NCI-H187 treated with DMSO at 0.1 percent for 48 hours (cell line): ENCODE measurements around the gene UQCC2.

Source experiments
- DNase-seq: peaks from one replicate; lab custom pipeline; 2025; lab: John Stamatoyannopoulos, UW

UQCC2 gene

GRCh38 chr6:33690766-33691165 is 20.7 kb downstream of the UQCC2 start:
- DNase-seq = no peak

DNA sequence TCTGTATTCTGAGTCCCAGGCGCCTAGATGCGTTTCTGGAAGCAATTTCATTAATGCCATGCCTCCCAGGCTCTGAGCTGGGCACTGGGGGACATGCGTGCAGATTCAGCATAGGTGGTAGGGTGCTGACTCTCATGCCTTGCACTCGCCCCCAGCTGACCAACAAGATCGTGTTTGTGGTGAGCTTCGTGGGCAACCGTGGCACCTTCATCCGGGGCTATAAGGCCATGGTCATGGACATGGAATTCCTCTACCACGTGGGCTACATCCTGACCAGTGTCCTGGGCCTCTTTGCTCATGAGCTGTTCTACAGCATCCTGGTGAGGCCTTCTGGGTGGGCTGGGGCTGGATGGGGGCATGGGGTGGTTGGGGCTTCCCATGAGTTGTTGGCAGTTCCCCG is 21.6 kb downstream of the UQCC2 start:
- no peak for DNase-seq

- no peak for DNase-seq
Measured at GRCh38 chr6:33689148-33689494, 22.4 kb downstream of the UQCC2 start.

DNA sequence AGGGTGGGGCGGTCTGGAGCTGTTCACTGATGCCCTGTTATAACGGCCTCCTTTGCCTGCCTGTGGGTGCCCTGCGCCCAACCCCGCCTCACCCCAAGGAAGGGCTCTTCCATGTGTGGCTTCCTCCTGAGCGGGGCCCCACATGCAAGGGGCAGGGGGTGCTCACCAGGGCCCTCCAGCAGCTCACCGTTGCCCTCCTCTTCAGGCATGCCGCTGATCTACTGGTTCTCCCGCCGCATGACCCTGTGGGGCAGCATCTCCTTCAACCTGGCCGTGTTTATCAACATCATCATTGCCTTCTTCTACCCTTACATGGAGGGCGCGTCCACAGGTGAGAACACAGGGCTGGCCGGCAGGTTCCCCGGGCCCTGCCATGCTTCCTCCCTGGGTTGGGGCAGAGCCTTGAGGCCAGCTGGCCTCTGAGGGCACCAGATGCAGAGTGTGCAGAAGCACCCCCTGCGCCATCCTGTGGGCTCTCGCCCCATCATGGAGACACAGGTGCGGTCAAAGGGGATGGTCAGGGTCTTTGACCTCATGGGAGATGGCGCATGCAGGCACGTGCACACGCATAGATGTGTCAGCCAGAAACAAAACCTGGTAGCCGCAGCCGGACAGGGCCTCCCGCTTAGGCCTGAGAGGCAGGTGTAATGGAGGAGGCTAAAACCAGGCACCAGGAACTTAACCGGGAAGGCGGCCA is 22.9 kb downstream of the UQCC2 start:
- DNase-seq = no peak

- DNase-seq = no peak
Measured at GRCh38 chr6:33688006-33688405, 23.5 kb downstream of the UQCC2 start.

DNA sequence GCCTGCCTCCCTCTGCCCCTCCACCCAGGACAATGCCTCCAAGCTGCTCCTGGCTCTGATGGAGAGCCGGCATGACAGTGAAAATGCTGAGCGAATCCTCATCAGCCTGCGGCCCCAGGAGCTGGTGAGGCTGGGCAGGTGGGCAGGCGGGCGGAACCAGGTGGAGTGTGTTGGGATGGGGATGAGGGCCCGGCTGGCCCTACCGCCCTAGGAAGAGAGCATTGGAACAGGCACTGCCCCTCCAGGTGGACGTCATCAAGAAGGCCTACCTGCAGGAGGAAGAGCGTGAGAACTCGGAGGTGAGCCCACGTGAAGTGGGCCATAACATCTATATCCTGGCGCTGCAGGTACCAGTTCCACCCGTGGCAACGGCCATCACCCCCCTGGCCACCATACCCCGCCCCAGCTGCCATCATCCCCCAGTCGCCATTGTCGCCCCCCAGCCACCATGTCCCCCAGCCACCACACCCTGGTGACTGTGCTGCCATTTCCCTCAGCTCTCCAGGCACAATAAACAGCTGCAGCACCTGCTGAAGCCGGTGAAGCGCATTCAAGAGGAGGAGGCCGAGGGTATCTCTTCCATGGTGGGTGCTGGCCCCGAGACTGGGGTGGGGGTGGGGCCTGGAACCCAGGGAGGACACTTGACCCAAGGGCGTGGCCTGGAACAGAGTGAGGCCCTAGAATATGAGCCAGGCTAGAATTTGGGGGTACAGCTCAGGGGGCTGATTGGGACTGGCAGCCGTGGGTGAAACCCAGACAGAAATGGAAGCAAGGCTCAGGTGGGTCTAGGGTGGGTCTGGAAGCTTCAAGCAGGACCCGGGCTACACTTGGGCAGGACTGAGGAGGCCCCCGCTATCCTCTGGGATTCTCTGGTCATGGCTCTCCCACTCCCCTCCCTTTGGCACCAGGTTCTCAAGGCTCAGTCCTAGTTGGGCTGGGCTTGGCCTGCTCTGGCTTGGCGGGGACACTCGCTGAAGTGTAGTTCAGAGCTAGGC is 24.2 kb downstream of the UQCC2 start:
- no peak for DNase-seq

DNA sequence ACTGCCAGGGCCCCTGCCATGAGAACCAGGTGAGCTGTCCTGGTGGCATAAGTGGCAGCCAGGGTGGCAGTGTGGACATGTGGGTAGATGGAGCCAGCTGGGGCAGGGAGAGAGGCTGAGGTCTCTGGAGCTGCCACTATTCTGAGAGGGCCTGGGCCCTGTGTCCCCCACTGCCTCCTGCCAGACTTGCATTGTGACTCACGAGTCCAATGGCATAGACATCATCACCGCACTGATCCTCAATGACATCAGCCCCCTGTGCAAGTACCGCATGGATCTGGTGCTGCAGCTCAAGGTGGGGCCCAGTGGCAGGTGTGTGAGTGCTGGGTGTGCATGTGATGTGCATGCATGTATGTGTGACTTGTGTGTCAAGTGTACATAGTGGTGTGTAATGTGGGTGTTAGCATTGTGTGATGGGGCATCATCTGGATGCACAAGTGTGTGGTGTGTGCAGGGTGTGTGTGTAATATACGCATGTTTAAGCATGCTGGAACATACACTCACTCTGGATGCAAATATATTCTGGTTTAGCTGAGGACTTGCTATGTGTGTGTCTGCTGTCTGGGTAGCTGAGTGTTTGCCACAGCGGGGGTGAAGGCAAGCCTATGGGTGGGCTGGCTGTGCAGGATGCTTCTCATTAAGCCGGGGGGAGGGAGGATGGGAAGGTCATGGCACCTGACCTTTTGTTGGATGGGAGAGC is 25.1 kb downstream of the UQCC2 start:
- DNase-seq = no peak

DNA sequence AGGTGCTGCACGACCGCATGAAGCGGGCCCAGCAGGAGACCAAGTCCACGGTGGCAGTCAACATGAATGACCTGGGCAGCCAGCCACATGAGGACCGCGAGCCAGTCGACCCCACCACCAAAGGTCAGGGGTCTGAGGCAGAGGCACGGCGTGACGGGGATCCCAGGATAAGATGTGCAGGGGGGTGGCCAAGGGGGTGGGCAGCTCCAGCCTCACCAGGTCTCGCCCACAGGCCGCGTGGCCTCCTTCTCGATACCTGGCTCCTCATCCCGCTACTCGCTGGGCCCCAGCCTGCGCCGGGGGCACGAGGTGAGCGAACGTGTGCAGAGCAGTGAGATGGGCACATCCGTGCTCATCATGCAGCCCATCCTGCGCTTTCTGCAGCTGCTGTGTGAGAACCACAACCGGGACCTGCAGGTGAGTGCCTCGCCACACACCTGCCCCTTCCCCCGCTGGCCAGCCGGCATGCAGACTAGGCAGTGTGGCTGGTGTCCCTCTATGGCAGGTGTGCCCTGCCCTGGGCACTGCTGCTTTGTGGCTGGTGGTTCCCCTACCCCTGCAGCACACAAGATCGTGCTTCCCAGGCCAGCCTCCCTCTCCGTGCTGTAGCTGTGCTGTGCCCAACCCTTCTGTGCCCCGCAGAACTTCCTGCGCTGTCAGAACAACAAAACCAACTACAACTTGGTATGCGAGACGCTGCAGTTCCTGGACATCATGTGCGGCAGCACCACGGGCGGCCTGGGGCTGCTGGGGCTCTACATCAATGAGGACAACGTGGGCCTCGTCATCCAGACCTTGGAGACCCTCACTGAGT is 25.9 kb downstream of the UQCC2 start:
- DNase-seq = no peak

GRCh38 chr6:33684983-33685382 is 26.5 kb downstream of the UQCC2 start:
- DNase-seq = no peak

GRCh38 chr6:33684428-33684896 is 27.0 kb downstream of the UQCC2 start:
- no peak for DNase-seq

DNA sequence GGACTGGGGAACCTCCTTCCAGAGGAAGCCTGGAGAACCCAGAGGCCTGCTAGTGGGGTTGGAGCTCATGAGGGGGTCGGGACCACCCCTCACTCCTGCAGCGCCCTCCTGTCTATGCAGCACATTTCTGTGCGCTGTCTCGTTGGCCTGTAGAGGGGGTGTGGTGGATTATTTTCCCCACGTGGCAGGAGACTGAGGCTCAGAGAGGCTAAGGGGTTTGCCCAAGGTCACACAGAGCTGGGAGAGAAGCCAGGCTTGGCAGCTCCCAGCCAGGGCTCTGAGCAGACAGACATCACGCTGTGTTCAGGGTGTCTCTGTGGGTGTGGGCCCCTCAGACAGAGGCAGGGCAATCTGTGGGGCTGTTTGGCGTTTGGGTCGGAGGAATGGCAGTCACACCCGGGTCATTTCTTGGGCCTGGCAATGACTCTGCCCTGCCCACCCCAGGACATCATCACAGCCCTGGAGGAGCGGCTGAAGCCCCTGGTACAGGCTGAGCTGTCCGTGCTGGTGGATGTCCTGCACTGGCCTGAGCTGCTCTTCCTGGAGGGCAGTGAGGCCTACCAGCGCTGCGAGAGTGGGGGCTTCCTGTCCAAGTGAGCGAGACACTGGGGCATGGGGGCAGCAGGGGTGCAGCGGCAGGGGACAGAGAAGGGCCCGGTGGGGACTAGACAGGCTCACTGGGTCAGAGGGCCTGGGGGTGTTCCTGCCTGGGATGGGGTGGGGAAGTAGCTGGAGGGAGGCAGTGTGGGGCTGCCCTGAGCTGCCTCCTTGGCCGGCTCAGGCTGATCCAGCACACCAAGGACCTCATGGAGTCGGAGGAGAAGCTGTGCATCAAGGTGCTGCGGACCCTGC is 27.7 kb downstream of the UQCC2 start:
- DNase-seq = no peak

- DNase-seq = no peak
Measured at GRCh38 chr6:33683051-33683571, 28.4 kb downstream of the UQCC2 start.

- DNase-seq = no peak
Measured at GRCh38 chr6:33682341-33682740, 29.2 kb downstream of the UQCC2 start.

- no peak for DNase-seq
Measured at GRCh38 chr6:33679761-33680160, 31.7 kb downstream of the UQCC2 start.

DNA sequence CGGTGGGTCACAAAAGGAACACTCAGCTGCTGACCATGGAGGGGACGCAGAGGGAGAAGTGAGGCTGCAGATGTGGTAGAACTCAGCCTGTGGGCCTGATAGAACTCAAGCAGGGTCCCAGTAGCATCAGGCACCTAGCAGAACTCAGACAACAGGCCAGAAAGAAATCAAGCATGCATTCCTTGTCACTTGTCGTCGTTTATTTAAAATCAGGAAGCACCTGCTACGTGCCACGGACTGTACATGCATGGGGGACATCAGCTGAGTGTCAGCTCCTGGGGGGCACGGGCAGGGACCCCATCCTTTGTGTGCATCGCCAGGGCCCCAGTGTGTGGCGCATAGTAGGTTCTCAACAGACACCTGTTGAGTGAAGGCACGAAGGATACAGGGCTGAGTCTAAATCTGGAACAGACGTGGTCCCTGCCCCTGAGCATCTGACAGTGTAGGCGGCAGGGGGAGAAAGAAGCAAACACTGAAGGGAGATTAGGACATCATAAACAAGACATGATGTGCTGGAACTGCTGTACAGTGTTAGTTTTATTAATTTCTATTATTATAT is 32.5 kb downstream of the UQCC2 start:
- DNase-seq = no peak

DNA sequence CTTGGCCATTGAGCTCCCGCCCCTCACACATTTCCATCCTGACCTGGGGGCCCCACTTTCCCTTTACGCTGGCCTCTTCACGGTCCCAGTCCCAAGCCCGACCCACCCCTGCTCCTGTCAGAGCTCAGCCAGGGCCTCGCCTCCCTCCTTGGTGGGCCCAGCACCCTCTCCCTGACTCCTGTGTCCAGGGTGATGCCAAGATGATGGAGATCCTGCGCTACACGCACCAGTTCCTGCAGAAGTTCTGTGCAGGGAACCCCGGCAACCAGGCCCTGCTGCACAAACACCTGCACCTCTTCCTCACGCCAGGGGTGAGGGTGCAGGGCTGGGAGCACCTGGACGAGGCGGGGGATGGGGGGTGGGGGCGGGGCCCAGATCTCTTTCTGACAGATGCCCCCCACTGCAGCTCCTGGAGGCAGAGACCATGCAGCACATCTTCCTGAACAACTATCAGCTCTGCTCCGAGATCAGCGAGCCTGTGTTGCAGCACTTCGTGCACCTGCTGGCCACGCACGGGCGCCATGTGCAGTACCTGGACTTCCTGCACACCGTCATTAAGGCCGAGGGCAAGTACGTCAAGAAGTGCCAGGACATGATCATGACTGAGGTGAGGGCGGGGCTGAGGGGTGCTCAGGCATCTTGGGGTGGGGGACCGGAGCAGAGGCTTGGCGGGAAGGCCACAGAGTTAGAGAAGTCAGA is 33.1 kb downstream of the UQCC2 start:
- DNase-seq = no peak

GRCh38 chr6:33677689-33678088 is 33.8 kb downstream of the UQCC2 start:
- DNase-seq = no peak

- no peak for DNase-seq
Measured at GRCh38 chr6:33677143-33677660, 34.3 kb downstream of the UQCC2 start.

- DNase-seq = no peak
Measured at GRCh38 chr6:33676416-33677142, 34.9 kb downstream of the UQCC2 start.
